GM12873 (cell line): ENCODE measurements around the gene DMRT2.

ENCODE experiments used
- CTCF ChIP-seq: IDR thresholded peaks from 2 replicates; pipeline ENCODE4 v1.5.1; 2012; ENCODE audit warnings: low read depth, mild to moderate bottlenecking, moderate library complexity, low read length, control low read depth; ENCODE audit not compliant: insufficient read depth; ENCODE audit errors: missing control alignments

DMRT2 gene

GRCh38 chr9:1028501-1029190, 21.5 kb upstream of the DMRT2 start:
- no peak for TF ChIP-seq CTCF

- no peak for TF ChIP-seq CTCF
Observed at GRCh38 chr9:1031951-1032601, 18.1 kb upstream of the DMRT2 start.

- TF ChIP-seq CTCF = no peak
Observed at GRCh38 chr9:1034271-1034670, 15.9 kb upstream of the DMRT2 start.

- TF ChIP-seq CTCF = no peak
Observed at GRCh38 chr9:1039589-1039988, 10.6 kb upstream of the DMRT2 start.

GRCh38 chr9:1042466-1042865, 7.7 kb upstream of the DMRT2 start:
- TF ChIP-seq CTCF = no peak

GRCh38 chr9:1044643-1045042, 5.5 kb upstream of the DMRT2 start:
- no peak for TF ChIP-seq CTCF

GRCh38 chr9:1046639-1047572, 3.3 kb upstream of the DMRT2 start:
- no peak for TF ChIP-seq CTCF
